Measurements from ENCODE around the gene THOP1. TPM values are rescaled to one million over a fixed set of nuclear protein-coding genes. Genes with fewer than 3 reads are reported as not detected.

The THOP1 gene
- total RNA-seq, 1 donor from 2014 or later, result 45.2 TPM

- Mint-ChIP-seq H3K27ac (ENCODE audit: unreplicated experiment) (no peak overlapping the region), H3K4me3 (ENCODE audit: unreplicated experiment) (no peak overlapping the region), H3K36me3 (ENCODE audit: unreplicated experiment) (peaks cover 3% of the 10 kb centered on the region), H3K9me3 (ENCODE audit: unreplicated experiment) (no peaks in the 10 kb centered on the region), H3K27me3 (ENCODE audit: unreplicated experiment) (no peaks in the 10 kb centered on the region), H3K4me1 (ENCODE audit: unreplicated experiment) (peaks cover 28% of the 10 kb centered on the region)
- no peak for DNase-seq (ENCODE audit: extremely low spot score, unreplicated experiment)
- no peak for TF ChIP-seq CTCF (IDR thresholded peaks at IDR 0.05)
These were observed 7.2 kb upstream of the THOP1 start for GRCh38 chr19:2777952-2778683.

GRCh38 chr19:2779121-2779740 is 6.1 kb upstream of the THOP1 start:
- Mint-ChIP-seq H3K27ac (ENCODE audit: unreplicated experiment) (no peak overlapping the region), H3K4me3 (ENCODE audit: unreplicated experiment) (no peak overlapping the region), H3K36me3 (ENCODE audit: unreplicated experiment) (peaks cover 3% of the 10 kb centered on the region), H3K4me1 (ENCODE audit: unreplicated experiment) (peaks cover 34% of the 10 kb centered on the region), H3K9me3 (ENCODE audit: unreplicated experiment) (no peaks in the 10 kb centered on the region), H3K27me3 (ENCODE audit: unreplicated experiment) (no peaks in the 10 kb centered on the region)
- no peak for TF ChIP-seq CTCF (IDR thresholded peaks at IDR 0.05)
- DNase-seq (ENCODE audit: extremely low spot score, unreplicated experiment), result no peak

GRCh38 chr19:2780284-2780683 is 5.0 kb upstream of the THOP1 start:
- no peak for TF ChIP-seq CTCF (IDR thresholded peaks at IDR 0.05)

GRCh38 chr19:2782329-2782935 is 2.9 kb upstream of the THOP1 start:
- peak overlapping the region; percentile 98 for H3K27ac Mint-ChIP-seq (ENCODE audit: unreplicated experiment)
- DNase-seq (ENCODE audit: extremely low spot score, unreplicated experiment), result no peak
- no peak for TF ChIP-seq CTCF (IDR thresholded peaks at IDR 0.05)
- H3K9me3 Mint-ChIP-seq (ENCODE audit: unreplicated experiment), result no peaks in the 10 kb centered on the region
- H3K4me1 Mint-ChIP-seq (ENCODE audit: unreplicated experiment), result peaks cover 40% of the 10 kb centered on the region
- H3K36me3 Mint-ChIP-seq (ENCODE audit: unreplicated experiment), result no peaks in the 10 kb centered on the region
- peak overlapping the region; percentile 84 for H3K4me3 Mint-ChIP-seq (ENCODE audit: unreplicated experiment)
- H3K27me3 Mint-ChIP-seq (ENCODE audit: unreplicated experiment), result no peaks in the 10 kb centered on the region

More at GRCh38 chr19:2780284-2780683, 5.0 kb upstream of the THOP1 start:
- DNase-seq (ENCODE audit: extremely low spot score, unreplicated experiment), result no peak
- Mint-ChIP-seq H3K36me3 (ENCODE audit: unreplicated experiment) (peaks cover 1% of the 10 kb centered on the region), H3K9me3 (ENCODE audit: unreplicated experiment) (no peaks in the 10 kb centered on the region), H3K4me3 (ENCODE audit: unreplicated experiment) (no peak overlapping the region), H3K27me3 (ENCODE audit: unreplicated experiment) (no peaks in the 10 kb centered on the region), H3K4me1 (ENCODE audit: unreplicated experiment) (peaks cover 35% of the 10 kb centered on the region), H3K27ac (ENCODE audit: unreplicated experiment) (no peak overlapping the region)
